Skeletal muscle cell (primary cell): ENCODE measurements around the gene TIMM22.
"Not testable (repeated sequence)": the region's sequence is repeated elsewhere in the genome, so short reads cannot be mapped to it uniquely, and the experiment has no call there.

Experiments
- DNase-seq: peaks from one replicate; pipeline ENCODE4 v3.0.0-alpha.2; 2010; ENCODE audit warnings: low read depth
- H3K4me3 ChIP-seq: 2 replicates; pipeline ENCODE4 v1.5.1; 2011; ENCODE audit warnings: low read depth, mild to moderate bottlenecking, control low read depth, low read length, moderate library complexity

TIMM22 gene

DNA sequence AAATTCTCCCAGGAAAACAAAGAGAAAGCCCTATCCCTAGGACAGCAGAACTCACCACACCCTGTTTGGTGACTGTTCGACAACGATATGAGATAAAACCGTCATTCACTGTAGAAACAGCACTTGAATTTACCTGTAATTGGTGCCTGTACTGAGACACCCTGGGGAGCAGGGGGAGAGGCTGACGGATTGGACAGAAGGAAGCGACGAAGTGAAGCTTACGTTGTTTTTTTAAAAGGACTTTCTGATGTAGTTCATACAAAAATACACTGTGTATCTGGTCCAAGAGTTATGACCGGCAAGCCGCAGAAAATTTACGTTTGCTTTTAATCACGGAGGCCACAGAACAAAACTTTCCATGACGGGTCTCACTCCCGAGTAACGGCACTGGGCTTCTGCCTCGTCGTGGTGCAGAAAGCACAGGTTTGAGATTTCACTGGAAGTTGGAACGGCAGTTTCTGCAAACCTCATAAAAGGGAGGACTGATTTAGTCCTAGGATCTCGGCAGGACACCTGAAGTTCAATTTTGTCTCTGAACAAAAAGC lies 27.0 kb upstream of the TIMM22 start:
- peak overlapping the region; percentile 27 for H3K4me3 ChIP-seq
- no peak for DNase-seq

DNA sequence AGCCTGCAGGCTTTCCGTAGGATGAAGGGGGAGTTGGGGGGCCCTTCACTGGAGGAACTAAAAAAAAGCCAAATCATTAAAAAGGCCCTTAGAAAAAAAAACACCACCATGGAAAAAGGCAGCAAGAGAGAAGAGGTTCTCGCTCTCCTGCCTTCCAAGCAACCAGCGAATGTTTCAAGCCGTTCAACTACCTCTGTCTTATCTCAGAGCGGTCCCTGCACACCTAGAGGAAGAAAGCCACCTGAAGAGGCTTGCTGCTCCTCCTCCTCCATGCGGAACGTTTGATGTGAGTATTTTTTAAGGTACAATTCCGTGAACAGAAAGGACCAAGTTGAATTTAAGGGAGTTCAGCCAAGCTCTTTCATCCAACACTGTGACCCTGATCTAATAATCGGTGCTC lies 26.6 kb upstream of the TIMM22 start:
- peak overlapping the region; percentile 27 for H3K4me3 ChIP-seq
- DNase-seq = no peak

DNA sequence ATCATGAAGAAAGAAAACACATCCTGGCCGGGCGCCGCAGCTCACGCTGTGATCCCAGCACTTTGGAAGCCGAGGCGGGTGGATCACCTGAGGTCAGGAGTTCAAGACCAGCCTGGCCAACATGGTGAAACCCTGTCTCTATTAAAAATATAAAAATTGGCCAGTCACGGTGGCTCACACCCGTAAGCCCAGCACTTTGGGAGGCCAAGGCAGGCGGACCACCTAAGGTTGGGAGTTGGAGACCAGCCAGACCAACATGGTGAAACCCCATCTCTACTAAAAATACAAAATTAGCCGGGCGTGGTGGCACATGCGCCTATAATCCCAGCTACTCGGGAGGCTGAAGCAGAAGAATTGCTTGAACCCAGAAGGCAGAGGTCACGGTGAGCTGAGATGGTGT lies 25.1 kb upstream of the TIMM22 start:
- DNase-seq, H3K4me3 ChIP-seq: not testable (repeated sequence)

DNA sequence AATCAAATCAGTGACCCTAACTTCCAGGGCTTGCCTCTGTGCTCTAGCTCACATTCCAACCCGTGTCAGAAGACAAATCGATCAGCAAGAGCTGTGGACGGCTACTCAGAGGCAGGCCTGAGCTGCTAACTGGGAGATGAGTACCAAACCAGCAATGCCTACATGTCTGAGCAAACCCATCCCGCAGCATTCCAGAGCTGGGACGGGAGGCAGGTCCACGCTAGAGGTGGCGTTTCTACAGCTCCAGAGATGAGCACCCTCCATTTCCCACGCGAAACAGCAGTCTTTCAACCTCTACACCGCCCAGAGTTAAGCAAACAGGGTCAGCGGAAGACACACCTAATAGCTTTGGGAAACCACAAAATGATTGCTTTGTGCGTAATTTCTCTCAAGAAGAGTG lies 23.9 kb upstream of the TIMM22 start:
- no peak for DNase-seq
- H3K4me3 ChIP-seq = no peak overlapping the region

DNA sequence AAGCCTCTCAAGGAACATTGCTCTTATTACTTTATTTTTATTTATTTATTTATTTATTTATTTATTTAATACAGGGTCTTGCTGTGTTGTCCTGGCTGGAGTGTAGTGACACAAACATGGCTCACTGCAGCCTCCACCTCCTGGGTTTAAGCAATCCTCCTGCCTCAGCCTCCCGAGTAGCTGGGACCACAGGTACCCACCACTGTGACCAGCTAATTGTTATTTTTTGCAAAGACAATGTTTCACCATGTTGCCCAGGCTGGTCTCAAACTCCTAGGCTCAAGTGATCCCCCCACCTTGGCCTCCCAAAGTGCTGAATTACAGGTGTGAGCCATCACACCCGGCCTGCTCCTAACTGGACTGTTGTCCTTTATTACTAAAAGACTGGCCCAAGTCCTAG lies 22.2 kb upstream of the TIMM22 start:
- not testable (repeated sequence) for DNase-seq, H3K4me3 ChIP-seq

DNA sequence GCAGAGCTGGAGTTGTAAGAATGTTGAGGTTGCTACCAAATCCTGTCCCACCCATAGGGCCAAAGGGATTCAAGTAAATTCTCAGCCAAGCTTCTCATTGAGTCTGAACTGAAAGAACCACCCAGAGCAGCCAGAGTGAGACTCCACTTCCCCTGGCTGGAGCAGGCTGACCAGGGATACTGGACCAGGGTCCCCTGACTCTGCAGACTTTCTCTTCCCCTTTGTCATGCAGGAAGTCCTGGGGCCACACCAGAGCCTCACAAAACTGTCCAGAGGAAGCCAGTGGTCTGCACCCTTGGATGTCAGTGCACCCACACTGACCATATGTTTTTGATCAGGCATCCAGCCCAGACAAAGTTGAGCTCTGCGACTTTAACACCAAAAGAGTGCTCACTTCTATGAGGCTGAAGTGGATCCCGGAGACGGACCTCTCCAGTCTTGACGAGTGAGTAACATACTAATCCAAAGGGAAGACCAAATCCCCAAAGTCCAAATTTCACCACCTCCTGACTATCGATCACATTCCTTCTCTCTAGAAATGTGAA lies 21.5 kb upstream of the TIMM22 start:
- H3K4me3 ChIP-seq = no peak overlapping the region
- DNase-seq = no peak

DNA sequence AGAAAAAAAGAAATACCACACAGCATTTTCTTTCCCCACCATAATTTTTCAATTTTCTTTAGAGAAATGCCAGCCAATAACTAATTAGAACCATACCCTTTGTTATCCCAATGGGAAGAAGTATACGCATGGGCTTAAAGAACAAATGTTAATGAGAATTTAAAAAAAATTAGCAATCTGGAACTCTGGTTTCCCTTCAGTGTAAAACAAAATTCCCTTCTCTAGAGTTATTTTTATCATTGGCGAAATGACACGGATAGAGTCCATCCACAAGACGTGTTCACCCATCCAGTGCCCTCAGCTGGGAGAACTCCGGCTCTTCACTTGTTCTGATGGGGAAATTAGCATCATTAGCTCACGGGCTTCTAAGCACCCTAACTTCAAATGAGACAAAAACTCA lies 20.6 kb upstream of the TIMM22 start:
- DNase-seq = no peak
- no peak overlapping the region for H3K4me3 ChIP-seq

DNA sequence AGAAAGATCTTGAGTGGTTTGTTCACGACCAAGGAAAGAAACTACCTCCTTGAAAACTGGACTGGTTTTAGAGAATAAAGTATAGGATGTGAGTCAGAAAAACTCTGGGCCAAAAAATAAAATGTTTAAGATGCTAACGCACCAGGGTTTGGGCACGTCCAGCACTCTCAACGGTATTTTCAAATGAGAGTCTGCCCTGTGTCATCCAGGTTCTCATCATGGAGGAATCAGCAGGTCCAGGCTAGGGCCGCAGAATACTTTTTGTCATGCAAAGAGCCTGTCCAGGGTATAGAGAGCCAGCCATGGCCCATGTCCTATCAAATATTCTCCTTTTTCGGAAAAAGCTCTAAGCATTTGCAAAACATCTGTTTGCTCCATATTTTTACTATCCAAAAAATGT lies 19.8 kb upstream of the TIMM22 start:
- peak overlapping the region; percentile 81 for H3K4me3 ChIP-seq
- no peak for DNase-seq

DNA sequence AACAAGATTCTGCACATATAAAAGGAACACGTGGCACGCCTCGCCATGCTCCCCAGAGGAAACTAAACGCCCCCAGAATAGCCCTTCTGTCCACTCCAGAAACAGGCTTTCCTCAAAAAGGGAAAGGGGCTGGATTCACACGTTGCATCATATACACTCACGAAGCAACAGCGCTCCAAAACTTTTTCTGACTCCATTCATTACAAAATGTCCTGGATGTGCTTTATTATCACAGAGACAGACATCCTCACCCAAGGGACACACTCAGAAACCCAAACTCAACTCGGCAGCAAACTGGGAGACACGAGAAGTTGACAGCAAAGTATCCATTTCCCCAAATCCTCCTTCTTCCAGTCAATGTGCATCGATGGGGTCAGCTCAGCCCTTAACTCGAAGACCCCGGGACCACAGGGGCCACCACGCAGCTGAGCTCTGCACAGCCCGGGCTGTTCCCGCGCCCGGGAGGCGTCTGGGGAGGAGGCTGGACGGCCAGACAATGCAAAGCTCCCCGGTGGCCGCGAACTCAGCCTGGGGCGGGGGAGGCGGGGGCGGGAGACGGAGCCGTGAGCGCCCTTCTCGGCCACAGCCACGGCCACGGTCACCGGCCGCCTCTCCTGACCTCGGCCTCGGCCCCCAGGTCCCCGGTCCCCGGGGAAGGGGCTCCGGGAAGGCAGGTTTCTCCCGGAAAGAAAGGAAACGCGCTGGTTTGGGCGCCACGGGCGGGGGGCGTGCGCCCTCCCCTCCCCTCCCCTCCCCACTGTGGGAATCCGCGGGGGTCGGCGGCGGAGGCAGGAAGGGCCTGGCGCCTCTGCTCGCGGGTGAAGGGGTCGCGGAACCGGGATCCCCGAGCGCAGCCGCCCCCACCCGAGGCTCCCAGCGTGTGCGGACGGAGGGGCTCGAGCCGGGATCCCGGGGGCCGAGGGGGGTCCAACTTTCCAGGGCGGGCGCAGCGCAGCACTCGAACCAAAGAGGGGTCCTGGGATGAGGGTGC lies 18.5 kb upstream of the TIMM22 start:
- no peak for DNase-seq
- H3K4me3 ChIP-seq = peak overlapping the region; percentile 81

DNA sequence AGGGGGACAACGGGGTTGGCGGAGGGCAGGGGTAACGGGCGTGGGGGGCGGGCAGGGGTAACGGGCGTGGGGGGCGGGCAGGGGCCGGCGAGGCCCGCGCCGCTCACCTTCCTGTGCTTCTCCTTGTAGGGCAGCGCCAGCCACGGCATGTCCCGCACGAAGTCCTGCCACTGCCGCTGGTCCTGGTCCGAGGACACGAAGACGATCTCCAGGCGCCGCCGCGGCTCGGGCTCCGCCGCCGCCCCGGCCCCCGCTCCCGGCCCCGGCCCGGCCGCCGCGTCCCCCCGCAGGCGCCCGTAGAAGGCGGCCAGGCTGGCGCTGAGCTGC lies 17.8 kb upstream of the TIMM22 start:
- DNase-seq = no peak
- H3K4me3 ChIP-seq = peak overlapping the region; percentile 81

DNA sequence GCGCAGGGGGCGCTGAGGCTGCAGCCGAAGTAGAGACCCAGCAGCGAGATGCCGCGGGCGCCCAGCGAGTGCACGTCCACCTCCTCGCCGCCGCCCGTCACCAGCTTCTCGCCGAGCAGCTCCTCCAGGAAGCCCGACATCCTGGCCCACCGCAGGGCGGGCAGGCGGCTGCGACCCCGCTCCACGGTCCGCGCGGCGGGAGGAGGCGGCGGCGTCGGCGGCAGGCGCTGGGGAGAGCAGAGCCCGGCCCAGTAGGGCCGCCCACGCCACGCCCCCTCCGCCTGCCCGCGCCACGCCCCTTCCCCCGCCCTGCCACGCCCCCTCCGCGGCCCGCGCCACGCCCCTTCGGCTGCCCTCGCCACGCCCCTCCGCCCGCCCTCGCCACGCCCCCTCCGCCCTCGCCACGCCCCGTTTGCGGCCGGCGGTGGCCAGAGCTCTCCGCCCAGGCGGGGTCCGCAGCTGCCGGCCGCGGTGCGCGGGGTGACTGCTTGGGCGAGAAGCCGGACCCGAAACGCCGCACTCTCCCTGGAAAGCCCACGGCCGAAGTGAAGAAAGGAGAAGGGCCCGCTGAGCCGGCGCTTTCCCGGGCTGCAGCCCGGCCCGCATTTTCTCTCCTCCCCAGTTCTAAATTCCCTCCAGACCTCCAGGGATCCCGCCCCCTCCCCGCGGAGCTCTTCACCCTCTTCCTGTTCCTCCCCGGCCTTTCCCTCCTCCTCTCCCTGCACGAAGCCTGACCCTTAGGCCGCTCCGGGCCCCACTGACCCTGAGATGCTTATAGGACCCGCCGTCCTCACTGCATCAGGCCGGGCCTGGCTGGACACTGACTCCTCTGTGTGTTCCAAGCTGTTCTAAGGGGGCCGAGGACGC lies 17.2 kb upstream of the TIMM22 start, which contains the start of gene NXN:
Gene NXN, minus strand, starts transcription at position 238 of the 867 bp plus-strand sequence.
- DNase-seq = no peak
- H3K4me3 ChIP-seq = peak within 1 kb of the TSS; percentile 81

DNA sequence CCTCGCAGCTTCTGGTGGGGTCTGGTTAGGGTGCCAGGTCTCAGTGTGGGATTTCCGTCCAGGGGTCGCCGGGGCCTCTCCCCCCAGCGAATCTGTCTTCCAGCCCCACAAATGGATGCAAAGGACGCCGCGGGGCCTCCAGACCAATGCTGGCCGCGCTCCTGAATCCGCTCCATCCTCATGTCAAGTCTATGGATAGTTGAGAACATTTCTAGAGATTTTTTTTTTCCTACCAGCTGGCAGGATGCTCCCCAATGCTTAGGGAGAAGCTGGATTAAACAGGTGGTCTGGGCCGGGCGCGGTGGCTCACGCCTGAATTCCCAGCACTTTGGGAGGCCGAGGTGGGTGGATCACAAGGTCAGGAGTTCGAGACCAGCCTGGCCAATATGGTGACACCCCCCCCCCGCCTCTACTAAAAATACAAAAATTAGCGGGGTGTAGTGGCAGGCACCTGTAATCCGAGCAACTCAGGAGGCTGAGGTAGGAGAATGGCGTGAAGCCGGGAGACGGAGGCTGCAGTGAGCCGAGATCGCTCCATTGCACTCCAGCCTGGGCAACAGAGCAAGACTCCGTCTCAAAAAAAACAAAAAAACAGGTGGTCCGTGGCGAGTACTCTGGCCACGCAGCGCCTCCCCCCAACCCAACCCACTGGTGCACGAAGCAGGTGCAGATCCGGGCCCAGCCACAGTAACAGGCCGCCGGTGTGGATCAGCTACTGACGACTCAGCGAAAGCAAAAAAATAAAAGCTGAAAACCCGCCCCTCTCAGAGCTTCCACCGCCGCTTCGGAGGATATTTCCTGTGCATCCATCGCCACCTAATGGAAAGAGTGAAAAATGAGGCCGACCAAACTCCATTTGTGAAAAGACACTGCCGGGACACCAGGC lies 16.3 kb upstream of the TIMM22 start:
- H3K4me3 ChIP-seq = peak overlapping the region; percentile 46
- DNase-seq = no peak

DNA sequence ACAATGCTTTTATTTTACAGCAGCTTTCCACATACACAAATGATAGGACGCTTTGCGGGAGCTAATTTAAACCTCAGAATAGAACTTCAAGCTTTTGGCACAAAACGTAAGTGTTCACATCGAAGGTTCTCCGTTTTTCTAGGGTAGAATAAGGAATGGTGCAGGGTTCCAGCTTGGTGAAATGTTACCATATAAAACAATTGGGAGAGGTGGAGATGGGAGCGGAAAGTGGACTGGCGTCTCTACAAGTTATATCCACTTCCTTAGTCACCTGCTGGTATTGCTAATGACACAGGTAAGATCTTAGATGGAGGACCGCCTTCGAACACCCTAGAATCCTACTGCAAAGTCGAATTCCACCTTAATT lies 15.7 kb upstream of the TIMM22 start:
- H3K4me3 ChIP-seq = no peak overlapping the region
- no peak for DNase-seq

DNA sequence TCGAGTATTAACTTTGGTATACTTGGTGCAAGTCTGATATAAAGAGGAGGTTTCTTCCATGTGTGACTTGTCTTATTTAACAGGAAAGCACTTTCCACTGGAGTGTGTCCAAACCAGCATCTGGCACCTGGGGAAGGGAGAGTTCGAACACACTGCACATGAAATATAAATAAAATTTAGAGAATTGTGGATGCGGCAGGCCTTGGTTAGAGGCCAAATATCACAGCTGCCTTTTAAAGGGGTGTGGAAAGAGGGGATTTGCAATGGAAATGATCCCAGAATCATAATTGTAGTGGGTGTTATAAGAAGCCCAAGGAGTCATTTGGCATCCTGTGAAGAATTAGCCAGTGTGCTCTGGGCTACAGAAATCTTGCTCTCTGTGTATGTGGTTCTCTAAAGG lies 13.0 kb upstream of the TIMM22 start:
- H3K4me3 ChIP-seq = no peak overlapping the region
- no peak for DNase-seq

DNA sequence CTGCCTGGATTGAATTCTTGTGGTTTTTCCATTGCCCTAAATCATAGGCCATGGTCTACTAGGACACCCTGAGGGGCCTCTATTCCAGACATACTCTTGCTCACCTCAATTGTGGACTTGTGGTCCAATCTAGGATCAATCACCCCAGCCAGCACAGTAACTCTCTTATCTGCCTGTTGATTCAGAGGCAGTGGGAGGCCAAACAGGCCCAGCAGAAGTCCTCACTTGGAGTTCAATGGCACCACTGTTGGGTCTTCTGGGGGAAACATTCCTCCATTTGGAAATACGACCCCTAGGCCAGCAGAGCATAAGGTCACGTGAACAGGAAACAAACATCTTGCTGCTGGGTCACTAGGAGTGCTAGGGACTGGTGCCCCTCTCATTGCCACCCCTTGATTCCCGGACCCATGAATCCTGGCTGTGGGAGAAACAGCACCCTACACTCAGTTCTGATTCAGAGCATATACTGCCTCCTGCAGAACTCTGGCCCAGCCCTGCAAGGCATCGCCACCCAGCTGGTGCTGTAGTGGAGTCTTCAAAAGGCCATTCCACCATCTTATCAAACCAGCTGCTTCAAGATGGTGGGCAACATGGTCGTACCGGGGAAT lies 10.5 kb upstream of the TIMM22 start:
- DNase-seq = no peak
- H3K4me3 ChIP-seq = no peak overlapping the region

DNA sequence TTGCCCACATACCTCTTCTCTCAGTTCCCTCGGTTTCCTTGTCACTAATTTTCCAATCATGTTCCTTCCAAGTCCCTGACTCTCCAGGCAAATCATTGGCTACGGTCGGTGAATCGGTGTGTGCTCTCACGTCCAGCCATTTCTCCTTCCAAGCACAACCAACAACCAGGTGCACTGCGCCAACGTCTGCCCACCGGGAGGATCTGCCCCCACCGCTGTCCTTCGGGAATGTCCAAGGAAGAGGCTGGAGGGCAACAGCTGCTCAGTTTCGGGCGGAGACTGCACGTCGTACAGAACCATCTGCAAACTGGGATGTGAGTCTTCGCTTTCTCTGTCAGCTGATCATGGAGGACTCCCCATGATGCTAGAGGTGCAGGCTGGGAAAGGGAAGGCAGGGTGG lies 9.0 kb upstream of the TIMM22 start:
- no peak overlapping the region for H3K4me3 ChIP-seq
- DNase-seq = no peak

DNA sequence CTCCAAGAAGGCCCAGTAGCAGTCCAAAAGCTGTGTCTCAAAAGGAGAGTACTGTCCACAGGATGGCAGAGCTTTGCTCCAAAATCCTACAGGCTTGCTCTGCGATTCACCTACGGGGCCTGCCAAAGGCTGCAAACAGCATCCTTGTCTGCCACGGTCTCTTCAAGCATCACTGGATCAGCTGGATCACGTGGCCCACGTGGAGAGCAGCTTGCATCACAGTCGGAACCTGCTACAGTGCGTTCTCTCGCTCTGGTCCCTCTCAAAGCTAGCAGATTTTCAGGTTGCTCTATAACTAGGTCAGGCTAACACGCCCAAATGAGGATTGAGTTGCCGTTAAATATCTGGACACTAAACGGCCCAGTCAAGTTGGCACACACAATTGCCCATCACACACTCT lies 8.4 kb upstream of the TIMM22 start:
- H3K4me3 ChIP-seq = no peak overlapping the region
- no peak for DNase-seq

DNA sequence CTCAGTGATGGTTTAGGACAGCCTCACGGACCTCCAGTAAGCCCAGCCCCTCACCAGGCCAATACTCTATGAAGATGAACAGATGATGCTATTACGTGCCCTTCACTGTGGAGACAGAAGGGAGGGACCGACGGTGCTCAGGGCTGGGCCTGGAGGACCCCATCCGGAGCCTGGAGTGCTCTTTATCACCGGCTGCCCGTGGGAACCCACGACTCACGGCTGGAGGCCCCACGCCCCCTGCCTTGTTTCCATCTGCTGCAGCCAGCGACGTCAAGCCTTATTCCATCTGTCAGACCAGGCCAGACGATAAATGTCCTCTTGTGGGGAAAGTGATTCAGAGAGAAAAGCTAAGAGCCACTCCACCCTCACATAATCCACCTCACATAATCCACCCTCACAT lies 4.0 kb upstream of the TIMM22 start:
- H3K4me3 ChIP-seq = no peak overlapping the region
- no peak for DNase-seq

DNA sequence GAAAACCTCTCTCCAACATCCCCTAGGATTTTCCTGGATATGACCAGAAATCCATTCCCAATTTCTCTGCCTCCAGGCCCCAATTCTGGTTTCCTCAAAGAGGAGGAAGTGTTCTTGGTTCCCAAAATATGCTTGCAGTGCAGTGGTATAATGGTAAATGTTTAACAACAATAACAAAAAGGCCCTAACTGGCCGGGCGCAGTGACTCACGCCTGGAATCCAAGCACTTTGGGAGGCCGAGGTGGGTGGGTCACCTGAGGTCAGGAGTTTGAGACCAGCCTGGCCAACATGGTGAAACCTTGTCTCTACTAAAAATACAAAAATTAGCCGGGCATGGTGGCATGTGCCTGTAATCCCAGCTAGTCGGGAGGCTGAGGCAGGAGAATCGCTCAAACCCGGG lies 1.6 kb upstream of the TIMM22 start:
- H3K4me3 ChIP-seq, DNase-seq: not testable (repeated sequence)
